GM18520 (cell line): ENCODE results near the gene ZBTB4.
"Not testable (repeated sequence)": the region's sequence is repeated elsewhere in the genome, so short reads cannot be mapped to it uniquely, and the experiment has no call there.

Experiments
- ATAC-seq: cut with Tn5 transposase; IDR thresholded peaks from one replicate; pipeline ENCODE4 v1.9.1; 2021; ENCODE audit not compliant: unreplicated experiment

ZBTB4 gene

DNA sequence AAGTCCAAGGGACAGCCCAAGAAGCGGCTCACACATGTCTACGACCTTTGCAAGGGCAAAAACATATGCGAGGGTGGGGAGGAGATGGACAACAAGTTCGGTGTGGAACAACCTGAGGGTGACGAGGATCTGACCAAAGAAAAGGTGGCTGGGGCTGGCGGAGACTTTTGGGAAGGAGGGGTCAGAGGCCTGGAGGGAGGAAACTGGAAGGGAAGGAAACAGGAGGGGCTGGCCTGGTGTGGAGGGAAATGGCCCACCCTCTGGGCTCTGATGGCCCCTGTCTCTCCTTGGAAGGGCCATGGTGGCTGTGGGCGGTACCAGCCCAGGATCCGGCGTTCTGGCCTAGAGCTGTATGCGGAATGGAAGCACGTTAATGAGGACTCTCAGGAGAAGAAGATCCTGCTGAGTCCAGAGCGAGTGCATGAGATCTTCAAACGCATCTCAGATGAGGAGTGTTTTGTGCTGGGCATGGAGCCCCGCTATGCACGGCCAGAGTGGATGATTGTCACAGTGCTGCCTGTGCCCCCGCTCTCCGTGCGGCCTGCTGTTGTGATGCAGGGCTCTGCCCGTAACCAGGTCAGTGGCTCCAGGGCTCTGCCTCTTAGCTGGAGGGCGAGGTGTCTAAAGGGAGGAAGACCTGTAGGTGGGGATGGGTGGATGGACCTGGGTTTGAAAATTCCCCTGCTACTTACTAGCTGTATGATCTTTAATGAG lies 17.2 kb upstream of the ZBTB4 start:
- ATAC-seq = no peak

- ATAC-seq = no peak
These were observed 16.5 kb upstream of the ZBTB4 start for GRCh38 chr17:7495906-7496434.

GRCh38 chr17:7493941-7494340 lies 14.5 kb upstream of the ZBTB4 start:
- ATAC-seq = no peak

GRCh38 chr17:7491583-7491982 lies 12.2 kb upstream of the ZBTB4 start:
- no peak for ATAC-seq

- no peak for ATAC-seq
These were observed 10.7 kb upstream of the ZBTB4 start for GRCh38 chr17:7490144-7490543.

DNA sequence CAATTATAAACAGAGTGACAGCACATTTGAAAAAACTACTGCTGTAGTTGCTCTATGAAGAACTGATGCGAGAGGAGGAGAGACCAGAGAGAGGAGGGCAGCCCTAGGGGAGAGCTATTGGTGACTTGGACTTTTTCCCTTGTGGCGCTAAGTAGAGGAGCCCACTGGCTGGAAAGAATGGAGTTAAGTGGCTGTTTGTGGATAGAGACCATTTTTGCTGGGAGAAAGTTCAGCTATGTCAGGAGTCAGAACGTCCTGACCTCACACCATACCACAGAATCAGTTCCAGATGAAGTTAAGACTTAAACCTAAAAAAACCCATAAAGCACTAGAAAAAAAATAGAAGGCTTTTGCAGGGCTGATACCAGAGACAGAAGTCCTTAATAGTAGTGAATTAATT lies 6.8 kb upstream of the ZBTB4 start:
- no peak for ATAC-seq

GRCh38 chr17:7484919-7485377 lies 5.5 kb upstream of the ZBTB4 start:
- ATAC-seq = peak; percentile 0

GRCh38 chr17:7484067-7484918 lies 4.9 kb upstream of the ZBTB4 start, which contains the start of gene POLR2A:
Gene POLR2A (plus strand): TSS chr17:7484366.
- peak; percentile 59 for ATAC-seq

DNA sequence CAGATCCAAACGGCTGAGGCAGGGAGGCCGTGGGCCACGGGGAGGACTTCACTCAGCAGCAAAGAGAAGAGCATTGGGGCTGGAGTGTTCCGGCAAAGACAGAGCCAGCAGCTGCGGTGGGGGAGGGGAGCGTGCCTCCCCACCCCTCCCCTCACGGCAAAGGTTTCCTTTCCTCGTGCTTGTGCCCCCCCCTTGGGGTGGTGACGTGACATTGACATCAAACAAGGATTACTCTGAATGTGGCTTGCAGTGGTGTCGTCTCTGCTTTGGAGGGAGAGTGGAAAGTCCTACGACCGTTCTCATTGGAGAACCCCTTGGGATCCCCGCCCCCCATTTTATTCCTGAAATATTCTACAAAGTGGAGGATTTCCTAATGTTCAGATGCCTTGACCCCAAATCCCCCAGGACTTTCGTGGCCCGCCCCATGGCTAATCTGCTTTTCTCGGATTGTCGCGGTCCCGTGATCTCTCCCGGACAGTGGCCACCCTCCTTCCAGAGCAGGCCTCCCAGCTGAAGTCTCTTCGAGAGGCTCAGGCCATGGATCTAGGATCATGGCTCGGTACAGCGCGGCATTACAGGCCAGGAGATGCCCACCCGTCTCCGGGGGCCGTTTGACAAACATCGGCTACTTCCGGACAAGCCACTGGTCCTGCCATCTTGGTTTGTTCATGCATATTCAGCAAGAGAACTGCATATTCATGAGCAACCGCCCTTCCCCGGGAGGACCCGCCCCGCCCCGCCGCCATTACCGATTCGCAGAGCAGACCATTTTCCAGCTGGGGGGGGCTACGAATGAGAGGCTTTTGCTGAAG lies 4.0 kb upstream of the ZBTB4 start:
- ATAC-seq = no peak

DNA sequence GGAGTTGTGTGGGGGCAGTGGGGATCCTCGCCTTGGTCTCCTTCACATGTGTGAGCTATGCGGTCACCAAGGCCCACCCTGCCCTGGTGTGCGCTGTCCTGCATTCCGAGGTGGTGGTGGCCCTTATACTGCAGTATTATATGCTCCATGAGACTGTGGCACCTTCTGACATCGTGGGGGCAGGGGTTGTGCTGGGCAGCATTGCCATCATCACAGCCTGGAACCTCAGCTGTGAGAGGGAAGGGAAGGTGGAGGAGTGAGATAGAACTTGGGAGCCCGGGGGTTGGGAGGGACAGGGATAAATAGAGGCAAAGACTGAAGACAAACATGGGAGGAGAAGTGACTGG lies 3.3 kb upstream of the ZBTB4 start:
- not testable (repeated sequence) for ATAC-seq

GRCh38 chr17:7481842-7482741 lies 2.7 kb upstream of the ZBTB4 start:
- ATAC-seq = not testable (repeated sequence)

- not testable (repeated sequence) for ATAC-seq
These were observed 1.8 kb upstream of the ZBTB4 start, which contains the start of gene SLC35G6 for GRCh38 chr17:7481275-7481674. Gene SLC35G6 (plus strand): TSS chr17:7481446. CDS start chr17:7481517, 71 bp downstream.

GRCh38 chr17:7480089-7480384 lies 606 bp upstream of the ZBTB4 start:
- ATAC-seq = no peak

- ATAC-seq = no peak
These were observed 887 bp downstream of the ZBTB4 start for GRCh38 chr17:7478276-7479212.

- no peak for ATAC-seq
These were observed 1.8 kb downstream of the ZBTB4 start for GRCh38 chr17:7477392-7478275.

DNA sequence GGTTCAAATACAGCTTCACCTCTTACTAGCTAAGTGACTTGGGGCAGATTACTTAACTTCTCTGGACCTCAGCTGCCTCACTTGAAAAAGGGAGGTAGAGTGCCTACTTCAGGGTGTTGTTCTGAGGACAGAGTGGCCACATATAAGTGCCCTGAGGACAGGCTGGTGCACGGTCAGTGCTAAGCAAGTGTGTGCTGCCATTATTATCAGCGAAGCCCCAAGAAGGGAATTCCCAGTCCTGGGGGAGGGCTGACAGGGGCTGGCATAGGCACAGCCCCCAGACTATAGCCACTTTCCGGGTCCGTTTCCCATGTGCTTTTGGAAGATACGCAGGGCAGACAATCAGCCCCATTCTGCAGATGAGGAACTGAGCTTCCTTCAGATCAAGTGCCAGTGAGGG lies 2.5 kb downstream of the ZBTB4 start:
- ATAC-seq = no peak

DNA sequence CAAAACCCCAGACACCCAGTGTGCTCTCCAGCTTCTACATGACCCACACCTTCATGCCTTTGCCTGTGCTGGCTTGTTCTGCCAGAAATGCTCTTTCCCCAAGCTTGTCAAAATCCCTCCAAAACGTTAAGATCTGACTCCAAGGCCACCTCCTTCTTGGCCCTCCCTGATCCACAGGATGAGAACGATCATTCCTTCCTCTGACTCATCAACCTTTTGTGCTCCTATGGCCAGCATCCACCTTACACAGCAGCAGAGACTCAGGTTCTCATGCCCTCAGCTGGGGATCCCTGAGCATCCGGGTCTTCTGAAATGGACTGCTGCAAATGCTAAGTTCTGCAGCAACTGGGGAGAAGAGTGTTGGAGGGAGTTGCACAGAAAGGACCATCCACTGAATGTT lies 2.9 kb downstream of the ZBTB4 start:
- no peak for ATAC-seq

DNA sequence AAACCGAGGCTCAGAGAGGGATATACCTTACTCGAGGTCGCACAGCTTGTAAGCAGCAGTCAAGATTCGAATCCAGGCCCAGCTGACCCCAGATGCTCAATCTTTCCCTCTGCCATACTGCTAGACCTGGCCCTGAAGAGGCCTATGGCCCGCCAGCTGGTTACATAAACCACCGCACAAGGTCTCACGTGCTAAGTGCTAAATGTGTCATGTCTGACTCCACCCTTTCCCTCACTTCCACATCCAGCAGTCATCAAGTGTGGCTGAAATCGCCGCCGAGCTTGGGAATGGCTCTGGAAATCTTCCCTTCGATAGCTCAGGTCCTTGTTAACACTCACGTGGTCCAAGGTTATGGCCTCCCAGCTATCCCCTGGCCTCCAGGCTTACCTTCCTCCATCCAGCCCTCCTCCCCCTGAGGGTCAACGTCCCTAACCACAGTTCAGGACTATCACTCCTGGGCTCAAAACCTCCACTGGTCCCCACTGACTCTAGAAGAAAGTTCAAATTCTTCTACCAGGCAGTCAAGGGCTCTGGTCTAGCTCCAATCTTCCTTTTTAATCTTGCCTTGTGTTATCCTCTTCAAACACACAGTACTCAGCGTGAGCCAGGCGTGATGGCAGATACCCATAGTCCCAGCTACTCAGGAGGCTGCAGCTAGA lies 3.5 kb downstream of the ZBTB4 start:
- no peak for ATAC-seq
